Endodermal cell (in vitro differentiated cells): ENCODE results near the gene ZBTB4. TPM values are rescaled to one million over a fixed set of nuclear protein-coding genes. Genes with fewer than 3 reads are reported as not detected.
A peak's percentile ranks its signal among the peaks of the same experiment; 100 is the strongest.
"Not testable (repeated sequence)": the region's sequence is repeated elsewhere in the genome, so short reads cannot be mapped to it uniquely, and the experiment has no call there.

ENCODE experiments used
- DNase-seq: peaks from one replicate; pipeline ENCODE4 v3.0.0-alpha.2; 2017
- H3K27ac ChIP-seq: 2 replicates; pipeline ENCODE4 v1.5.1; 2013; ENCODE audit warnings: mild to moderate bottlenecking, low read depth, low read length, moderate library complexity
- H3K27me3 ChIP-seq: 2 replicates; pipeline ENCODE4 v1.6.1; 2013; ENCODE audit warnings: mild to moderate bottlenecking, low read length, moderate library complexity; ENCODE audit not compliant: insufficient read depth, control insufficient read depth, poor library complexity, severe bottlenecking
- H3K36me3 ChIP-seq: 2 replicates; pipeline ENCODE4 v1.7.0; 2013; ENCODE audit warnings: mild to moderate bottlenecking, low read length, moderate library complexity; ENCODE audit not compliant: control insufficient read depth, insufficient read depth
- H3K4me1 ChIP-seq: one replicate; pipeline ENCODE4 v1.7.0; 2013; ENCODE audit warnings: low read length; ENCODE audit not compliant: control insufficient read depth, insufficient read depth
- H3K4me3 ChIP-seq: 2 replicates; pipeline ENCODE4 v1.5.1; 2013; ENCODE audit warnings: mild to moderate bottlenecking, low read length, moderate library complexity
- H3K9ac ChIP-seq: 2 replicates; pipeline ENCODE4 v1.6.1; 2013; ENCODE audit warnings: mild to moderate bottlenecking, low read length, moderate library complexity; ENCODE audit not compliant: poor library complexity, severe bottlenecking; ENCODE audit errors: extremely low read depth
- H3K9me3 ChIP-seq: 2 replicates; pipeline ENCODE4 v1.6.1; 2013; ENCODE audit warnings: mild to moderate bottlenecking, low read length, moderate library complexity; ENCODE audit not compliant: control insufficient read depth
- H3K27ac Mint-ChIP-seq: 2 replicates; pipeline ENCODE4 v1.8.0; 2020; ENCODE audit warnings: mixed read lengths
- H3K27me3 Mint-ChIP-seq: 2 replicates; pipeline ENCODE4 v1.8.0; 2021; ENCODE audit warnings: mild to moderate bottlenecking, mixed read lengths; ENCODE audit not compliant: insufficient read depth
- H3K36me3 Mint-ChIP-seq: 2 replicates; pipeline ENCODE4 v1.8.0; 2020; ENCODE audit warnings: low read depth, mixed read lengths
- H3K4me1 Mint-ChIP-seq: 2 replicates; pipeline ENCODE4 v1.8.0; 2020; ENCODE audit warnings: mixed read lengths
- H3K4me3 Mint-ChIP-seq: 2 replicates; pipeline ENCODE4 v1.8.0; 2020; ENCODE audit warnings: mild to moderate bottlenecking, moderate library complexity, mixed read lengths
- H3K9me3 Mint-ChIP-seq: 2 replicates; pipeline ENCODE4 v1.8.0; 2020; ENCODE audit warnings: mild to moderate bottlenecking, mixed read lengths
- CTCF ChIP-seq: fragments of 200-600 bp; sonication (generic); conservative IDR thresholded peaks from 2 replicates; pipeline ENCODE4 v1.5.0; 2021; ENCODE audit warnings: antibody characterized with exemption, mild to moderate bottlenecking
- whole genome bisulfite sequencing, 2 experiments: methylation state at CpG; one replicate each; pipeline versions ENCODE4 v1.1.5 to v1.1.7; 2013; ENCODE audit warnings: missing lambda C conversion rate in 2 of 2, mixed read lengths in 1 of 2; ENCODE audit not compliant: insufficient coverage in 1 of 2, insufficient read length in 1 of 2; 5-methylcytosine and 5-hydroxymethylcytosine counted together
- total RNA-seq, 2 donors: library from RNA; stranded (reverse); fragmentation: NEBNext Ultra II Directional in 1 of 2; extraction: Animal tissue kit (Norgen Biotek cat#: 25700) in 1 of 2; gene quantifications; 2 replicates in 1 of 2; 3 replicates in 1 of 2; pipeline ENCODE4 v1.2.1, GENCODE V29; 2021

ZBTB4 gene
- total RNA-seq, 2 donors from 2014 or later = 18.8 to 25.5 TPM

- DNase-seq = peak; percentile 99
- Histone ChIP-seq H3K27me3 (no peaks in the 10 kb centered on the region), H3K9me3 (no peaks in the 10 kb centered on the region), H3K4me3 (peak overlapping the region; percentile 99), H3K9ac (peak overlapping the region; percentile 99), H3K36me3 (peaks cover 20% of the 10 kb centered on the region), H3K27ac (peak overlapping the region; percentile 98), H3K4me1 (peaks cover 2% of the 10 kb centered on the region)
- H3K27ac Mint-ChIP-seq = peak overlapping the region; percentile 99
- H3K27me3 Mint-ChIP-seq = no peaks in the 10 kb centered on the region
- WGBS, 2 experiments = 4% methylated on average over 24 to 37 of the region's 38 CpGs
- H3K4me3 Mint-ChIP-seq = peak overlapping the region; percentile 88
- no peak for TF ChIP-seq CTCF
- H3K4me1 Mint-ChIP-seq = peaks cover 53% of the 10 kb centered on the region
- no peaks in the 10 kb centered on the region for H3K9me3 Mint-ChIP-seq
- H3K36me3 Mint-ChIP-seq = peaks cover 16% of the 10 kb centered on the region
Measured at GRCh38 chr17:7483255-7484066, 4.0 kb upstream of the ZBTB4 start.

GRCh38 chr17:7482742-7483088, 3.3 kb upstream of the ZBTB4 start:
- H3K27ac ChIP-seq = peak overlapping the region; percentile 98
- WGBS, 2 experiments = 78 to 91% methylated on average over 3 to 6 of the region's 6 CpGs
- Mint-ChIP-seq H3K27ac (peak overlapping the region; percentile 99), H3K4me1 (peaks cover 58% of the 10 kb centered on the region), H3K36me3 (peaks cover 13% of the 10 kb centered on the region), H3K4me3 (peak overlapping the region; percentile 88)
- DNase-seq, H3K9me3 ChIP-seq, H3K27me3 ChIP-seq, H3K4me1 ChIP-seq, H3K9me3 Mint-ChIP-seq, H3K27me3 Mint-ChIP-seq: not testable (repeated sequence)
- H3K9ac ChIP-seq = peak overlapping the region; percentile 99
- H3K36me3 ChIP-seq = peaks cover 18% of the 10 kb centered on the region
- H3K4me3 ChIP-seq = peak overlapping the region; percentile 99

- not testable (repeated sequence) for H3K4me1 ChIP-seq, H3K27ac ChIP-seq, DNase-seq, H3K4me3 ChIP-seq, H3K9ac ChIP-seq, H3K27me3 ChIP-seq, H3K9me3 Mint-ChIP-seq, H3K27me3 Mint-ChIP-seq, H3K36me3 Mint-ChIP-seq, H3K9me3 ChIP-seq
- H3K36me3 ChIP-seq = peaks cover 13% of the 10 kb centered on the region
- H3K4me1 Mint-ChIP-seq = peaks cover 56% of the 10 kb centered on the region
- peak overlapping the region; percentile 88 for H3K4me3 Mint-ChIP-seq
- H3K27ac Mint-ChIP-seq = peak overlapping the region; percentile 99
- 93 to 95% methylated on average over 13 to 30 of the region's 31 CpGs for WGBS, 2 experiments
Measured at GRCh38 chr17:7481842-7482741, 2.7 kb upstream of the ZBTB4 start.

GRCh38 chr17:7481275-7481674, 1.8 kb upstream of the ZBTB4 start, which contains the start of gene SLC35G6:
SLC35G6 (plus strand) TSS chr17:7481446; CDS start chr17:7481517, 71 bp downstream.
- peak within 1 kb of the TSS; percentile 99 for H3K27ac Mint-ChIP-seq
- not testable (repeated sequence) for H3K9me3 ChIP-seq, DNase-seq, H3K27me3 Mint-ChIP-seq, H3K36me3 ChIP-seq, H3K27me3 ChIP-seq, H3K36me3 Mint-ChIP-seq, H3K9me3 Mint-ChIP-seq
- peaks cover 15% of the 10 kb centered on the region for H3K4me1 ChIP-seq
- peak within 1 kb of the TSS; percentile 69 for H3K9ac ChIP-seq
- peak within 1 kb of the TSS; percentile 77 for H3K4me3 ChIP-seq
- H3K27ac ChIP-seq = peak within 1 kb of the TSS; percentile 79
- H3K4me1 Mint-ChIP-seq = peaks cover 57% of the 10 kb centered on the region
- H3K4me3 Mint-ChIP-seq = peak within 1 kb of the TSS; percentile 88
- WGBS, 2 experiments = 100% methylated on average over 2 of the region's 4 CpGs
